GM12891 (cell line): Measurements from ENCODE around the gene CCDC12.

Experiments used
- POLR2A ChIP-seq: IDR thresholded peaks from 2 replicates; pipeline ENCODE4 v1.6.1; 2011; ENCODE audit warnings: low read depth, low read length, control low read depth
- POLR2AphosphoS5 ChIP-seq: IDR thresholded peaks from 2 replicates; pipeline ENCODE4 v1.6.1; 2011; ENCODE audit warnings: low read depth, low read length, control low read depth
- SPI1 ChIP-seq: IDR thresholded peaks from 2 replicates; pipeline ENCODE4 v1.6.1; 2011; ENCODE audit warnings: low read depth, low read length, control low read depth
- TAF1 ChIP-seq: IDR thresholded peaks from 2 replicates; pipeline ENCODE4 v1.6.1; 2011; ENCODE audit warnings: low read depth, low read length, control low read depth

DNA sequence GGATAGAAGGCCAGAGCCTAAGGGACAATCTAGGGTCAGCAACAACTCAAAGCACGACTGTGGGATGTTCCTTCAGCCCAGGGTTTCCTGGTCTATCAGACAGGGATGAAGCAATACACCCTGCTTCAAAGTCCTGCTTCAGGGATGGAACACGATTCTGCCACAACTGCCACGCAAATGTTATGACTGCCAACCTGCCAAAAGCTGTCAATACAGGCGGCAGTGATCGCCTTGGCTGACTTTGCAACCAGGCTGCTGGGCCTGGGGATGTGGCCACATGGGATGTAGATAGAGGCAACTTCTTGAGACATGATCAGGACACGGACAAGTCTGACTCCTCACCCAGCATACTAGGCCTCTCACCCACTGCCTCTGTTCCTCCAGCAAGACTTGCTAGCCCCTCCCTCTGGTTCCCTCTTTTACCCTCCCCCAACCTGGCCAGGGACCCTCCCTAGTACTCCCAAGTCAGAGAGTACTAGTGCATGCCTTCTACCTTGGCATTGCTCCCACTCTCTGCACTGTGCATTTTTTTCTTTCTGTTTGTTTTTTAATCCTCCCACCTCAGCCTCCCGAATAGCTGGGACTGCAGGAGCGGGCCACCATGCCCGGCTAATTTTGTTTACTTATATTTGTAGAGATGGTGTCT is 7.6 kb downstream of the CCDC12 start:
- TF ChIP-seq POLR2AphosphoS5 (no peak), TAF1 (no peak), POLR2A (no peak), SPI1 (no peak)
